Measurements from ENCODE around the gene DNAJC24. TPM values are rescaled to one million over a fixed set of nuclear protein-coding genes. Genes with fewer than 3 reads are reported as not detected.

DNAJC24 gene
- total and polyA plus RNA-seq, 10 of the 15 experiments (the other 5 are each of a cell fraction or from before 2014, with no cell fraction given) = 10.0 to 25.4 (median 13.8) TPM

DNA sequence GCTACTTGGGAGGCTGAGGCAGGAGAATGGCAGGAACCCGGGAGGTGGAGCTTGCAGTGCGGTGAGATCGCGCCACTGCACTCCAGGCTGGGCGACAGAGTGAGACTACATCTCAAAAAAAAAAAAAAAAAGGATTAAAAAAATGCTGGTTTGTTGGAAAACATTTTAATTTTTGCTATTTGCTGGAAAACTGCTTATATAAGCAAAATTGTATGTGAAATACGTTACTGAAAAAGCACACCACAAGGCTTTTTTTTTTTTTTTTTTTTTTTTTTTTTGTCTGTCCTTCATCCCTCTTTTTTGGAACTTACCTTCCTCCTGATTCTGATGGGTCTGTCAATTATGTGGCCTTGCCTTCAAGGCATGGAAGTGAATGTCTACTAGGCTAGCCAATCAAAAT is 41.0 kb upstream of the DNAJC24 start:
- ChIA-PET POLR2A (no interaction called here), RAD21 (ENCODE audit: unreplicated experiment) (no interaction called here), SMC1A (ENCODE audit: uncharacterized antibody, unreplicated experiment) (no interaction called here), CTCF (no interaction called here)
- Histone ChIP-seq H3K79me2 (ENCODE audit: control insufficient read depth, insufficient read depth, low read length) (no peaks in the 10 kb centered on the region), H3K9me3 (replicated peaks; ENCODE audit: control insufficient read depth, insufficient read depth, low read length) (no peaks in the 10 kb centered on the region), H3K9ac (ENCODE audit: control insufficient read depth, insufficient read depth, low read length) (no peak overlapping the region), H3K36me3 (ENCODE audit: control insufficient read depth in 2 of 2, insufficient read depth in 2 of 2, low read length in 1 of 2) (no peaks in the 10 kb centered on the region), H2AFZ (ENCODE audit: control insufficient read depth, low read depth, low read length) (no peak overlapping the region), H3K27ac (ENCODE audit: control insufficient read depth, insufficient read depth) (no peak overlapping the region), H4K20me1 (ENCODE audit: control insufficient read depth, insufficient read depth) (no peaks in the 10 kb centered on the region), H3K27me3 (replicated peaks in 1 of 2; ENCODE audit: control insufficient read depth in 2 of 2, insufficient read depth in 2 of 2, low read length in 1 of 2) (no peaks in the 10 kb centered on the region), H3K4me3 (no peak overlapping the region), H3K4me2 (ENCODE audit: control insufficient read depth, insufficient read depth) (no peak overlapping the region), H3K4me1 (ENCODE audit: control insufficient read depth, insufficient read depth, low read length) (no peaks in the 10 kb centered on the region)
- FAIRE-seq (no peak), ATAC-seq (no peak), DNase-seq (ENCODE audit: low read depth, low spot score) (no peak)
- BruUV-seq (replicated peaks) = no TSS peak
- in situ Hi-C loops (cut with MboI) (no loop called here), intact Hi-C loops (cut with micrococcal nuclease; ENCODE audit: unreplicated experiment) (no loop called here)
- 52% methylated on average over 3 of the region's 6 CpGs for WGBS (ENCODE audit: insufficient coverage, insufficient replicate concordance, low lambda C conversion rate, missing lambda C conversion rate)
- TF ChIP-seq TAF1 (IDR thresholded peaks at IDR 0.05; ENCODE audit: borderline replicate concordance, low read depth, low read length) = no peak
- TF ChIP-seq, protein P1, sequence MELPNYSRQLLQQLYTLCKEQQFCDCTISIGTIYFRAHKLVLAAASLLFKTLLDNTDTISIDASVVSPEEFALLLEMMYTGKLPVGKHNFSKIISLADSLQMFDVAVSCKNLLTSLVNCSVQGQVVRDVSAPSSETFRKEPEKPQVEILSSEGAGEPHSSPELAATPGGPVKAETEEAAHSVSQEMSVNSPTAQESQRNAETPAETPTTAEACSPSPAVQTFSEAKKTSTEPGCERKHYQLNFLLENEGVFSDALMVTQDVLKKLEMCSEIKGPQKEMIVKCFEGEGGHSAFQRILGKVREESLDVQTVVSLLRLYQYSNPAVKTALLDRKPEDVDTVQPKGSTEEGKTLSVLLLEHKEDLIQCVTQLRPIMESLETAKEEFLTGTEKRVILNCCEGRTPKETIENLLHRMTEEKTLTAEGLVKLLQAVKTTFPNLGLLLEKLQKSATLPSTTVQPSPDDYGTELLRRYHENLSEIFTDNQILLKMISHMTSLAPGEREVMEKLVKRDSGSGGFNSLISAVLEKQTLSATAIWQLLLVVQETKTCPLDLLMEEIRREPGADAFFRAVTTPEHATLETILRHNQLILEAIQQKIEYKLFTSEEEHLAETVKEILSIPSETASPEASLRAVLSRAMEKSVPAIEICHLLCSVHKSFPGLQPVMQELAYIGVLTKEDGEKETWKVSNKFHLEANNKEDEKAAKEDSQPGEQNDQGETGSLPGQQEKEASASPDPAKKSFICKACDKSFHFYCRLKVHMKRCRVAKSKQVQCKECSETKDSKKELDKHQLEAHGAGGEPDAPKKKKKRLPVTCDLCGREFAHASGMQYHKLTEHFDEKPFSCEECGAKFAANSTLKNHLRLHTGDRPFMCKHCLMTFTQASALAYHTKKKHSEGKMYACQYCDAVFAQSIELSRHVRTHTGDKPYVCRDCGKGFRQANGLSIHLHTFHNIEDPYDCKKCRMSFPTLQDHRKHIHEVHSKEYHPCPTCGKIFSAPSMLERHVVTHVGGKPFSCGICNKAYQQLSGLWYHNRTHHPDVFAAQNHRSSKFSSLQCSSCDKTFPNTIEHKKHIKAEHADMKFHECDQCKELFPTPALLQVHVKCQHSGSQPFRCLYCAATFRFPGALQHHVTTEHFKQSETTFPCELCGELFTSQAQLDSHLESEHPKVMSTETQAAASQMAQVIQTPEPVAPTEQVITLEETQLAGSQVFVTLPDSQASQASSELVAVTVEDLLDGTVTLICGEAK (IDR thresholded peaks at IDR 0.05; ENCODE audit: borderline replicate concordance) = no peak
- no peak for TF ChIP-seq ZNF24 (IDR thresholded peaks at IDR 0.05)
- TF ChIP-seq ASH2L (IDR thresholded peaks at IDR 0.05; ENCODE audit: borderline replicate concordance, low read depth) = no peak
- no peak for TF ChIP-seq ATF7 (IDR thresholded peaks at IDR 0.05; ENCODE audit: low read depth)
- TF ChIP-seq CBX3 (IDR thresholded peaks at IDR 0.05; ENCODE audit: borderline replicate concordance, low read depth) = no peak
- TF ChIP-seq, protein P2, sequence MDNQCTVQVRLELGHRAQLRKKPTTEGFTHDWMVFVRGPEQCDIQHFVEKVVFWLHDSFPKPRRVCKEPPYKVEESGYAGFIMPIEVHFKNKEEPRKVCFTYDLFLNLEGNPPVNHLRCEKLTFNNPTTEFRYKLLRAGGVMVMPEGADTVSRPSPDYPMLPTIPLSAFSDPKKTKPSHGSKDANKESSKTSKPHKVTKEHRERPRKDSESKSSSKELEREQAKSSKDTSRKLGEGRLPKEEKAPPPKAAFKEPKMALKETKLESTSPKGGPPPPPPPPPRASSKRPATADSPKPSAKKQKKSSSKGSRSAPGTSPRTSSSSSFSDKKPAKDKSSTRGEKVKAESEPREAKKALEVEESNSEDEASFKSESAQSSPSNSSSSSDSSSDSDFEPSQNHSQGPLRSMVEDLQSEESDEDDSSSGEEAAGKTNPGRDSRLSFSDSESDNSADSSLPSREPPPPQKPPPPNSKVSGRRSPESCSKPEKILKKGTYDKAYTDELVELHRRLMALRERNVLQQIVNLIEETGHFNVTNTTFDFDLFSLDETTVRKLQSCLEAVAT (IDR thresholded peaks at IDR 0.05) = no peak
- TF ChIP-seq MXI1 (IDR thresholded peaks at IDR 0.05; ENCODE audit: low read depth, low read length) = no peak
- no peak for TF ChIP-seq POU2F2 (IDR thresholded peaks at IDR 0.05; ENCODE audit: borderline replicate concordance, low read depth, low read length)
- TF ChIP-seq CBX5 (IDR thresholded peaks at IDR 0.05; ENCODE audit: low read depth) = no peak
- no peak for TF ChIP-seq IKZF1 (conservative IDR thresholded peaks at IDR 0.05)
- TF ChIP-seq, protein P3, sequence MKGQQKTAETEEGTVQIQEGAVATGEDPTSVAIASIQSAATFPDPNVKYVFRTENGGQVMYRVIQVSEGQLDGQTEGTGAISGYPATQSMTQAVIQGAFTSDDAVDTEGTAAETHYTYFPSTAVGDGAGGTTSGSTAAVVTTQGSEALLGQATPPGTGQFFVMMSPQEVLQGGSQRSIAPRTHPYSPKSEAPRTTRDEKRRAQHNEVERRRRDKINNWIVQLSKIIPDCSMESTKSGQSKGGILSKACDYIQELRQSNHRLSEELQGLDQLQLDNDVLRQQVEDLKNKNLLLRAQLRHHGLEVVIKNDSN (IDR thresholded peaks at IDR 0.05; ENCODE audit: borderline replicate concordance, extremely low read length, insufficient read depth, low read depth, low read length) = no peak
- TF ChIP-seq HCFC1 (IDR thresholded peaks at IDR 0.05; ENCODE audit: low read length) = no peak
- TF ChIP-seq POLR2AphosphoS5 (IDR thresholded peaks at IDR 0.05; ENCODE audit: low read length) = no peak
- TF ChIP-seq SIN3A (IDR thresholded peaks at IDR 0.05; ENCODE audit: low read depth, low read length) = no peak
- no peak for TF ChIP-seq PAX5 (IDR thresholded peaks at IDR 0.05; ENCODE audit: borderline replicate concordance, low read depth, low read length)
- no peak for TF ChIP-seq NR2F1 (conservative IDR thresholded peaks at IDR 0.05)
- TF ChIP-seq, protein P4, sequence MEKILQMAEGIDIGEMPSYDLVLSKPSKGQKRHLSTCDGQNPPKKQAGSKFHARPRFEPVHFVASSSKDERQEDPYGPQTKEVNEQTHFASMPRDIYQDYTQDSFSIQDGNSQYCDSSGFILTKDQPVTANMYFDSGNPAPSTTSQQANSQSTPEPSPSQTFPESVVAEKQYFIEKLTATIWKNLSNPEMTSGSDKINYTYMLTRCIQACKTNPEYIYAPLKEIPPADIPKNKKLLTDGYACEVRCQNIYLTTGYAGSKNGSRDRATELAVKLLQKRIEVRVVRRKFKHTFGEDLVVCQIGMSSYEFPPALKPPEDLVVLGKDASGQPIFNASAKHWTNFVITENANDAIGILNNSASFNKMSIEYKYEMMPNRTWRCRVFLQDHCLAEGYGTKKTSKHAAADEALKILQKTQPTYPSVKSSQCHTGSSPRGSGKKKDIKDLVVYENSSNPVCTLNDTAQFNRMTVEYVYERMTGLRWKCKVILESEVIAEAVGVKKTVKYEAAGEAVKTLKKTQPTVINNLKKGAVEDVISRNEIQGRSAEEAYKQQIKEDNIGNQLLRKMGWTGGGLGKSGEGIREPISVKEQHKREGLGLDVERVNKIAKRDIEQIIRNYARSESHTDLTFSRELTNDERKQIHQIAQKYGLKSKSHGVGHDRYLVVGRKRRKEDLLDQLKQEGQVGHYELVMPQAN (conservative IDR thresholded peaks at IDR 0.05) = no peak
- no peak for TF ChIP-seq CBFB (IDR thresholded peaks at IDR 0.05; ENCODE audit: low read depth)

Data from GM12878 (cell line).